GM10266 (cell line): ENCODE measurements around the gene SET.
A peak's percentile ranks its signal among the peaks of the same experiment; 100 is the strongest.

Experiments used
- DNase-seq: peaks from one replicate; pipeline ENCODE4 v3.0.0; 2012; ENCODE audit errors: extremely low spot score
- CTCF ChIP-seq: IDR thresholded peaks from 2 replicates; pipeline ENCODE4 v1.5.1; 2012; ENCODE audit warnings: mild to moderate bottlenecking, low read depth; ENCODE audit not compliant: control insufficient read depth, insufficient read depth; ENCODE audit errors: missing control alignments

SET gene

GRCh38 chr9:128675382-128675781, 13.6 kb upstream of the SET start:
- no peak for TF ChIP-seq CTCF
- no peak for DNase-seq

GRCh38 chr9:128677794-128678193, 11.2 kb upstream of the SET start:
- TF ChIP-seq CTCF, result no peak

GRCh38 chr9:128683340-128684064, 5.5 kb upstream of the SET start:
- no peak for TF ChIP-seq CTCF

More at GRCh38 chr9:128677794-128678193, 11.2 kb upstream of the SET start:
- DNase-seq, result no peak

DNA sequence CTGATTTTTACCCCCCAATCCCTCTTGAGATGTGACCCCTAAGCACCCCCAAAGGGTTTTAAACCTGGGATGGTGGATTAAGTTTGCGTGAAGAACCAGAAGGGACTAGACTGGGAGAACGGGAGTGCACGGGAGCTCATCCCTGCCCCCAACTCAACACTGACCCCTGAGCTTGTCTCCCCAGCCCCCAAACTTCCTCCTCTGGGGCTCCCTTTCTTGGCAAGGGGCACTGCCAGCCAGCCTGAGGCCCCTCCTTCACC, 5.0 kb upstream of the SET start:
- no peak for DNase-seq
- no peak for TF ChIP-seq CTCF

More at GRCh38 chr9:128683340-128684064, 5.5 kb upstream of the SET start:
- DNase-seq, result peak; percentile 45

DNA sequence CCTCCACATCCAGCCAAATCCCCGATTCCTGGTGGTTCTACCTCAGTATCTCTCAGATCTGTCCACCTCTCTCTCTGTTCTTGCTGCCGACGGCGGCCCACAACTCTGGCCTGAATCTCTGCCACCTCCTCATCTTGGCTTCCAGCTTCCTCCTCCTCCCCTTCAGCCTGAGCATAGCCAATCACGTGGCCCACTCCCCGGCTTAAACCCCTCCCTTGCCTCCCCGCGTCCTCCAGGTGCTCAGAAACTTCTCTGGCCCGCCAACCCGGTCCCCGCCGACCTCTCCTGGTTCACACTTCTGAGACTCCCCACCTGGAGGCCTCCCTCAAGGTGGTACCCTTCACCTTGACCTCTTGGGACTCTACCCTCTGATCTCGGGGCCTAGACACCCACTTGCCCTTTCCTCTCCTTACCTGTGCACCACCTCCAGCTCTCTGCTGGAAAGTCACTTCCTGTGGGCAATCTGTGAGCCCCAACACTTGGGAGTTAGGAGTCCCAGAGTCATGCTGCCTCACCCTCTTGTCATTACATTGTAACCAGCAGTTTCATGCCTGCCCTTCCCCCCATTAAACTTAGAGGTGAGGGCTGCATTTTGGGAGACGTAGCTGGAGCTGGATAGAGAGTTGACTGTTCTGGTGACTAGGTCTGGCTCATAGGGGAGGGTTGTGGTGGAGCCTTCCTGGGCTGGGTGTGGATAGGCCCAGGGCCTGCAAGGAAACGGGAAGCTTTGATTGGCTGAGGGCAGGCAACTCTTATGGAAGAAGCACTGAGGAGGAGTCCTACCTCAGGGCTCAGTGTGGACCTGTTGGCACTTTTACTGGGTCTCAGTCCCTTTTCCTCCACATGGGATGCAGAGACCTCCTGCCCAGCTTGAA, 4.5 kb upstream of the SET start:
- TF ChIP-seq CTCF, result no peak
- peak; percentile 87 for DNase-seq

- peak; percentile 72 for DNase-seq
- no peak for TF ChIP-seq CTCF
Observed at GRCh38 chr9:128685636-128686489, 3.2 kb upstream of the SET start.

DNA sequence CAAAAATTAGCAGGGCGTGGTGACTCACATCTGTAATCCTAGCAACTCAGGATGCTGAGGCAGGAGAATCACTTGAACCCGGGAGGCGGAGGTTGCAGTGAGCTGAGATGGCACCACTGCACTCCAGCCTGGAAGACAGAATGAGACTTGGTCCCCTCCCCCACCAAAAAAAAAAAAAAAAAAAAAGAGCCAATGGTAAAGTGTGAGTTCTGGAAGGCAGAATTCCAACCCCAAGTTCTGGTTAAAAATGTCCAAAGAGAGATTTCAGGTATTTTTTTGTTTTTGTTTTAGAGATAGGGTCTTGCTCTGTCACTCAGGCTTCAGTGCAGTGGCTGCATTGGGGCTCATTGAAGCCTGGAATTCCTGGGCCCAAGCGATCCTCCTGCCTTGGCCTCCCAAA, 1.6 kb upstream of the SET start:
- no peak for DNase-seq
- TF ChIP-seq CTCF, result no peak
